Retinal pigment epithelial cell (primary cell): ENCODE measurements around the gene ZNF281.

Experiments used
- DNase-seq: peaks from one replicate; pipeline ENCODE4 v3.0.0-alpha.2; 2010; ENCODE audit warnings: low read depth
- H3K4me3 ChIP-seq: 2 replicates; pipeline ENCODE4 v1.5.1; 2011; ENCODE audit warnings: mild to moderate bottlenecking, low read length, control low read depth, moderate library complexity
- TF ChIP-seq, protein P1 (sequence below): conservative IDR thresholded peaks from 2 replicates; pipeline ENCODE4 v1.5.1; 2011; ENCODE audit warnings: low read depth, low read length, control low read depth, inconsistent platforms

Gene ZNF281, protein sequence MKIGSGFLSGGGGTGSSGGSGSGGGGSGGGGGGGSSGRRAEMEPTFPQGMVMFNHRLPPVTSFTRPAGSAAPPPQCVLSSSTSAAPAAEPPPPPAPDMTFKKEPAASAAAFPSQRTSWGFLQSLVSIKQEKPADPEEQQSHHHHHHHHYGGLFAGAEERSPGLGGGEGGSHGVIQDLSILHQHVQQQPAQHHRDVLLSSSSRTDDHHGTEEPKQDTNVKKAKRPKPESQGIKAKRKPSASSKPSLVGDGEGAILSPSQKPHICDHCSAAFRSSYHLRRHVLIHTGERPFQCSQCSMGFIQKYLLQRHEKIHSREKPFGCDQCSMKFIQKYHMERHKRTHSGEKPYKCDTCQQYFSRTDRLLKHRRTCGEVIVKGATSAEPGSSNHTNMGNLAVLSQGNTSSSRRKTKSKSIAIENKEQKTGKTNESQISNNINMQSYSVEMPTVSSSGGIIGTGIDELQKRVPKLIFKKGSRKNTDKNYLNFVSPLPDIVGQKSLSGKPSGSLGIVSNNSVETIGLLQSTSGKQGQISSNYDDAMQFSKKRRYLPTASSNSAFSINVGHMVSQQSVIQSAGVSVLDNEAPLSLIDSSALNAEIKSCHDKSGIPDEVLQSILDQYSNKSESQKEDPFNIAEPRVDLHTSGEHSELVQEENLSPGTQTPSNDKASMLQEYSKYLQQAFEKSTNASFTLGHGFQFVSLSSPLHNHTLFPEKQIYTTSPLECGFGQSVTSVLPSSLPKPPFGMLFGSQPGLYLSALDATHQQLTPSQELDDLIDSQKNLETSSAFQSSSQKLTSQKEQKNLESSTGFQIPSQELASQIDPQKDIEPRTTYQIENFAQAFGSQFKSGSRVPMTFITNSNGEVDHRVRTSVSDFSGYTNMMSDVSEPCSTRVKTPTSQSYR

GRCh38 chr1:200409761-200410565, at the start of gene ZNF281:
ZNF281 (minus strand) TSS chr1:200410036; CDS start chr1:200409705, 331 bp downstream.
- peak; percentile 78 for DNase-seq
- TF ChIP-seq, protein P1, sequence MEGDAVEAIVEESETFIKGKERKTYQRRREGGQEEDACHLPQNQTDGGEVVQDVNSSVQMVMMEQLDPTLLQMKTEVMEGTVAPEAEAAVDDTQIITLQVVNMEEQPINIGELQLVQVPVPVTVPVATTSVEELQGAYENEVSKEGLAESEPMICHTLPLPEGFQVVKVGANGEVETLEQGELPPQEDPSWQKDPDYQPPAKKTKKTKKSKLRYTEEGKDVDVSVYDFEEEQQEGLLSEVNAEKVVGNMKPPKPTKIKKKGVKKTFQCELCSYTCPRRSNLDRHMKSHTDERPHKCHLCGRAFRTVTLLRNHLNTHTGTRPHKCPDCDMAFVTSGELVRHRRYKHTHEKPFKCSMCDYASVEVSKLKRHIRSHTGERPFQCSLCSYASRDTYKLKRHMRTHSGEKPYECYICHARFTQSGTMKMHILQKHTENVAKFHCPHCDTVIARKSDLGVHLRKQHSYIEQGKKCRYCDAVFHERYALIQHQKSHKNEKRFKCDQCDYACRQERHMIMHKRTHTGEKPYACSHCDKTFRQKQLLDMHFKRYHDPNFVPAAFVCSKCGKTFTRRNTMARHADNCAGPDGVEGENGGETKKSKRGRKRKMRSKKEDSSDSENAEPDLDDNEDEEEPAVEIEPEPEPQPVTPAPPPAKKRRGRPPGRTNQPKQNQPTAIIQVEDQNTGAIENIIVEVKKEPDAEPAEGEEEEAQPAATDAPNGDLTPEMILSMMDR = no peak
- H3K4me3 ChIP-seq = peak within 1 kb of the TSS; percentile 79

DNA sequence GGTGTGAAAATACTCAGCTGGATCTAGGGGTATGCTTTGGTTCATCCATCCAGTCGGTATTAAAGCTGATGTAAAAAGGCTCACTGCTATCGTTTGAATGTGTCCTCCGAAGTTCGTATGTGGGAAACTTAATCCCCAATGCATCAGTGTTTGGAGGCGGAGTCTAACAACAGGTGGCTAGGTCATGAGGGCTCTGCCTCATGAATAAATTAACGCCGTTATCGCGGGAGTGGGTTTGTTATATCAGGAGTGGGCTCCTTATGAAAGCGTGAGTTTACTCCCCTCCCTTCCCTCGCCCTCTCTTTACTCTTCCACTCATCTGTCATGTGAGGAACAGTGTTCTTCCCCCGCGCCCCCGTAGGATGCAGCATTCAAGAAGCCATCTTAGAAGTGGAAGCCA, 48.9 kb upstream of the ZNF281 start:
- TF ChIP-seq, protein P1 = no peak
- DNase-seq = no peak
- H3K4me3 ChIP-seq = no peak overlapping the region

- H3K4me3 ChIP-seq = no peak overlapping the region
- DNase-seq = no peak
- TF ChIP-seq, protein P1 = no peak
Observed at GRCh38 chr1:200457810-200458209, 48.0 kb upstream of the ZNF281 start.

DNA sequence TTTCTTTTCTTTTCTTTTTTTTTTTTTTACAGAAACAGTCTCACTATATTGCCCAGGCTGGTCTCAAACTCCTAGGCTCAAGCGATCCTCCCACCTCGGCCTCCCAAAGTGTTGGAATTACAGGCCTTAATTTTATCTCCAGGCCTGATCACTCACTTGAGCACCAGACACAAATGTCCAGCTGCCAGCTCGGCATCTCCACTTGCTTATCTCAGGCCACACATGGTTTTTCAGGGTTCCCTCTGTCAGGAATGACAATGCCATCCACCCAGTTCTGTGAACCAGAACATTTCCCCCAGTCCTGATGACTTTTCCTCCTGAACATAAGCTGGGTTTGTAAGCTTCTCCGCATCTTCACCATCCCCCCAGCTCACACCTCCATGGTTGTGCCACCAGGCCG, 44.6 kb upstream of the ZNF281 start:
- DNase-seq = no peak
- TF ChIP-seq, protein P1 = no peak
- no peak overlapping the region for H3K4me3 ChIP-seq

DNA sequence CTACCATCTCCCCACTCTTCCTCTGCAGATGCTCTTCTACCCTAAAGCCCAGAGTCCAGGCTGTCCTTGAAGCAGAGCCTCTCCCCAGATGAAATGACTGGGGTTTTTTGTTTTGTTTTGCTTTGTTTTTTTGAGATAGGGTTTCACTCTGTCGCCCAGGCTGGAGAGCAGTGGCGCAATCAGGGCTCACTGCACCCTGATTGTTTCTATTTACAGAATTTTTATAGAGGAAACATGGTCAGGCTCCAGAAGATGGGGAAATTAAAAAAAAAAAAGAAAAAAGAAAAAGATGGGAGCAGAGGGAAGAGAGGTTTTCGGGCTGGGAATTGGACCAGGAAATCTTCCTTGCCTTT, 43.7 kb upstream of the ZNF281 start:
- TF ChIP-seq, protein P1 = no peak
- DNase-seq = no peak
- no peak overlapping the region for H3K4me3 ChIP-seq

GRCh38 chr1:200452850-200453552, 43.2 kb upstream of the ZNF281 start:
- TF ChIP-seq, protein P1 = no peak
- no peak overlapping the region for H3K4me3 ChIP-seq
- no peak for DNase-seq
